ENCODE results near the gene FBXO9.
"Not testable (repeated sequence)": the region's sequence is repeated elsewhere in the genome, so short reads cannot be mapped to it uniquely, and the experiment has no call there.

Gene FBXO9

GRCh38 chr6:53045891-53046673 is 19.1 kb upstream of the FBXO9 start:
- no peak for TF ChIP-seq CTCF (IDR thresholded peaks at IDR 0.05; ENCODE audit: low read depth, low read length)
- H3K4me3 ChIP-seq (ENCODE audit: low read depth, low read length) = no peak overlapping the region

- no peak for TF ChIP-seq CTCF (IDR thresholded peaks at IDR 0.05; ENCODE audit: low read depth, low read length)
- H3K4me3 ChIP-seq (ENCODE audit: low read depth, low read length) = no peak overlapping the region
Observed at GRCh38 chr6:53048431-53049195, 16.6 kb upstream of the FBXO9 start.

GRCh38 chr6:53049415-53049814 is 15.8 kb upstream of the FBXO9 start:
- no peak for TF ChIP-seq CTCF (IDR thresholded peaks at IDR 0.05; ENCODE audit: low read depth, low read length)
- H3K4me3 ChIP-seq (ENCODE audit: low read depth, low read length) = no peak overlapping the region

- not testable (repeated sequence) for H3K4me3 ChIP-seq (ENCODE audit: low read depth, low read length)
Observed at GRCh38 chr6:53052152-53052551, 13.1 kb upstream of the FBXO9 start.

- TF ChIP-seq CTCF (IDR thresholded peaks at IDR 0.05; ENCODE audit: low read depth, low read length) = no peak
- no peak overlapping the region for H3K4me3 ChIP-seq (ENCODE audit: low read depth, low read length)
Observed at GRCh38 chr6:53054532-53054931, 10.7 kb upstream of the FBXO9 start.

- H3K4me3 ChIP-seq (ENCODE audit: low read depth, low read length) = no peak overlapping the region
- no peak for TF ChIP-seq CTCF (IDR thresholded peaks at IDR 0.05; ENCODE audit: low read depth, low read length)
Observed at GRCh38 chr6:53055873-53056272, 9.3 kb upstream of the FBXO9 start.

- no peak for TF ChIP-seq CTCF (IDR thresholded peaks at IDR 0.05; ENCODE audit: low read depth, low read length)
- H3K4me3 ChIP-seq (ENCODE audit: low read depth, low read length) = no peak overlapping the region
Observed at GRCh38 chr6:53056273-53056672, 8.9 kb upstream of the FBXO9 start.
